Prostate gland (tissue), 2 donors: ENCODE results near the gene MRPL9.

Source experiments
- CTCF ChIP-seq, 4 experiments: fragments of 200-600 bp in 2 of 4; fragments of 450-650 bp in 2 of 4; sonication (generic) in 2 of 4; IDR thresholded peaks; 1 replicate in 3 of 4; 2 replicates in 1 of 4; pipeline ENCODE4 v1.5.1; 2016 to 2019; ENCODE audit warnings: antibody characterized with exemption in 4 of 4, mild to moderate bottlenecking in 2 of 4, moderate library complexity in 2 of 4
- POLR2A ChIP-seq: fragments of 450-650 bp; IDR thresholded peaks from one replicate; pipeline ENCODE4 v1.6.1; 2016; ENCODE audit warnings: antibody characterized with exemption, mild to moderate bottlenecking
- POLR2AphosphoS5 ChIP-seq: sonication (generic); formaldehyde crosslinking; IDR thresholded peaks from one replicate; pipeline ENCODE4 v1.6.1; 2017; ENCODE audit warnings: antibody characterized with exemption

- TF ChIP-seq POLR2A, result no peak
- TF ChIP-seq CTCF (IDR thresholded peaks at IDR 0.05), result no peak
- no peak for TF ChIP-seq POLR2AphosphoS5
These were observed 46.3 kb downstream of the MRPL9 start, which contains the start of gene CELF3 for GRCh38 chr1:151716771-151717631.
